Measurements from ENCODE around the gene AGAP1.

Gene AGAP1

GRCh38 chr2:235511187-235511661, 17.4 kb downstream of the AGAP1 start:
- peak; percentile 96 to 97 for DNase-seq

GRCh38 chr2:235511751-235512698, 18.2 kb downstream of the AGAP1 start:
- no peak for DNase-seq

DNA sequence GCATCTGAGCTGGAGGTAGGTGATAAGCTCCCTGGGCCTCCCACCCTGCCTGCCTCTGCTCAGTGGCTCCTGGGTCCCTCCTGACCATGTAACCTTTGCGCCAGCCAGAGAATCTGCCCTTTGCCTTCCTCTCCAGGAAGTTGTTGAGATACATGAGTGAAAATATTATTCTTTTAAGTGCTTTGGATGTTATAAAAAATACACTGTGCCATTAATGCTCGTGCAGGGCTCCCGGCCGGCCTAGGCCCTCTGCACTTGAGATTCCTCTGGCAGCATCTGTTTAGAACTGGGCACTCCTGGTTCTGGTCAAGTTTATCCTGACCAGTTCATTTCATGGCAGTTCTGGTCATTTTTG, 18.8 kb downstream of the AGAP1 start:
- DNase-seq = no peak

- no peak for DNase-seq
Observed at GRCh38 chr2:235513984-235514626, 20.3 kb downstream of the AGAP1 start.

- peak in 1 of 2 experiments; percentile 22 for DNase-seq
Observed at GRCh38 chr2:235514627-235515363, 21.0 kb downstream of the AGAP1 start.

DNA sequence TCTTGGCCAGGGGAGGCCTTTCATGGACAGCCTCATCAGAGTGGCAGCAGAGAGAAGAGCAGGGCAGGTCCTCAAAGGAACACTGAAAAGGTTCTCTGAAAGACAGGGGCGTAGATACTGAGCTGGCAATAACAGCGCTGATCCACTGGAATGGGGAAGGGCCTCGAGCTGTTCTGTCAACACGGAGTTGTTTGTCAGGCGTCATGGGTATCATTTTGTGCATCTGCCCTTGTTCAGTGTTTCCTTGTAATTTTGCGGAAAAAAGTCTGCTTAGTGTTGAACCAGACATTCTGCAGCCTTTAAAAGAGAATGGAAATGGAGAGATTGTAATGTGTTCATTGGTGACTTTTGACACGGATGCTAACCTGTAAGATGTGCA, 21.5 kb downstream of the AGAP1 start:
- DNase-seq = no peak

DNA sequence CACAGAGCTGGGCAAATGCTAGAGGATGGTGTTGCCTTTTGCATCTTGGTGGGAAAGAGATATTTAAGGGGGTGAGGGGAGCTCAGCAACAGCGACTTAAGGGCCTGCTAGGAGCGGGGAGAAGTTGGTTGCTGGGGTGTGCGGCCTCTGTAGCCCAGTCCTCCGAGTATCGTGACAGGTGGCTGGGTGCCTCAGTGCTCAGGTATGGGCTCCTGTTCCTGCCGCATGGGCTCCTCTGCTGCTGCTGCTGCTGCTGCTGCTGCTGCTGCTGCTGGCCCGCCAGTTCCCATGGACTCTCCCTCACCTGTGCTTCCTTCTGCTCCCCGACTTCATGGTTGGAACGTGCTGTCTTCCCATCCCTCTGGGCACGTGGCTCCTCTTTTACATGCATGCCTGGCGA, 22.0 kb downstream of the AGAP1 start:
- no peak for DNase-seq

GRCh38 chr2:235516257-235516656, 22.4 kb downstream of the AGAP1 start:
- no peak for DNase-seq

DNA sequence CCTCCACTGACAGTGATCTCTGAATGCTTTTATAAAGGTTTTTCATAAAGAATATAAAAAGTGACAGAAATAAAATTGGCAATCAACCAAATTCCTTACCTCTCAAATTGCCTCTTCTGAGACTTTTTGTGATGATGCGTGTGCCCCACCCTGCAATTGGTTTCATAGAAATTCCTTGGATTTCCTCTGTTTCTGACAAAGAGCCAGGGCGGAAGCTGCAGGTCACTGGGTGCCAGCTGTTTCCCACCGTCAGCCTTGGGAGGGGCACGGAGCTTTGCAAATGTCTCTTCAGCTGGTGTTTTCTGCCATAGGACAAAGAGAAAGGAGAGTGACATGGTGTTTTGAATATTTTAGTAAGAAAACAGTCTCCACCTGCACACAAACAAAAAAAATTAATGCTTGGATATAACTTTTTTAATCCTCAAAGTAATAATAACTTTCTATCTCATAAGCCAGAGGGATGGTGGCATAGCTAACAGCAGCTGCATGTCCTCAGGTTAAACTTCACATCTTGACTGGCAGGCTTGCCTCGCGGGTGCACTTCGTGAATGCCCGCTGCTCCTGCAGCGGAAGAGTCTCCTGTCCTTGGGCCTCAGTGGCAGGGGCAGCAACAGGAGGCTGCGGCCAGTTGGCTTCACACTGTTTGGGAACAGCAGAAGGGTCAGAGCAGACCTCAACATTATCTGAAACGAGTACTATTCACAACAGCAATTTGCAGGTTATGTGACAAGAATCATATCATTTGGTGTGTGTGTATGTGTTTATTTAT, 24.7 kb downstream of the AGAP1 start:
- DNase-seq = peak in 1 of 2 experiments; percentile 23

- no peak for DNase-seq
Observed at GRCh38 chr2:235520787-235521186, 26.9 kb downstream of the AGAP1 start.

DNA sequence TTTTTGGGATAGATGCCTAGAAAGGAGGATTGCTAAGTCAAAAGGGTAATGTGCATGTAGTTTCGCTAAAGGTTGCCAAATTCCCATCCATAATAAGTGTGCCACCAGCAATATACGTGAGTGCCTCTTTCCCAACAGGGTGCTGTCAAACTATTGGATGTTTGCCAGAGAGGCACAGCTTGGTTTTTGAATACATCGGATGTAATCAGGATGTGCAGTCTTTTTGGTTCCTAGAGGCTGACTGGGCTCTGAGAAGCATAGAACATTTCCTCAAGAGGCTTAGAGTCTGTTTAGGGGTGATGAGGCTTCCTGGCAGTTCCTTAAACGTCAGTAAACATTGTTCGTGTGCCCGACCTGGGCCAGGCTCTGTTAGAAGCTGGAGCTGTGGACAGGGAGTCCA, 28.0 kb downstream of the AGAP1 start:
- DNase-seq = peak in 1 of 2 experiments; percentile 17

DNA sequence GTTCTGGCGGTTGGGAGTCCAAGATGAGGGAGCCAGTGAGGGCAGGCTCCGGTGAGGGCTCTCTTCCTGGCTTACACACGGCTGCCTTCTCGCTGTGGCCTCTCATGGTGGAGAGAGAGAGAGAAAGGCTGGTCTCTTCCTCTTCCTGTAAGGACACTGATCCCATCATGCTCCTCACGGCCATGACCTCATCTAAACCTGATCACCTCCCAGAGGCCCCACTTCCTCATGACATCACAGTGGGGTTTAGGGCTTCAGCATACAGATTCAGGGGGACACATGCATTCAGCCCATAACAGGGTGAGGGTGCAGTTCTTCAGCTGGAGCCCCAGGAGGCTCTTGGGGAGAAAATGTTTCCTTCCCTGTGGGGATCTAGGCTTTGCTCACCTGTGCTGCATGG, 29.2 kb downstream of the AGAP1 start:
- no peak for DNase-seq

- no peak for DNase-seq
Observed at GRCh38 chr2:235523486-235524150, 29.8 kb downstream of the AGAP1 start.

GRCh38 chr2:235526166-235526565, 32.3 kb downstream of the AGAP1 start:
- no peak for DNase-seq

- DNase-seq = no peak
Observed at GRCh38 chr2:235527806-235528469, 34.1 kb downstream of the AGAP1 start.

GRCh38 chr2:235529621-235530020, 35.8 kb downstream of the AGAP1 start:
- DNase-seq = no peak

DNA sequence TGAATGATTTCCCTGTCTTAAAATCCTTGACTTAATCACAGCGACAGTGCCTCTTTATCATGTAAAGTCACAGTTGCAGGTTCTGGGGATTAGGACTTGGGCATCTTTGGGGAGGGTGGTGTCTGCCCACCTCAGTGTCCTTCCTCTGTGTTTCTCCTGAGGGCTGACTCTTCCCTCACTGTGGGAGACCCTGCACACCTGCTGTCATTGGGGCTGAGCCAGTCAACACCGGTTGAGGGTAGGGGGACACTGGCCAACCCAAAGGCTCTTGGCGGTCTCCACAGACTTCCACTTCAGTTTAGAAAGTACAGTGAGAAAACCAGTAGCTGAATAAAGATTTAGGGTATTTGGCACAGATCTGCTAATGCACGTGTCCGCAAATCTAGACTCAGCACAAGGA, 36.9 kb downstream of the AGAP1 start:
- DNase-seq = no peak

DNA sequence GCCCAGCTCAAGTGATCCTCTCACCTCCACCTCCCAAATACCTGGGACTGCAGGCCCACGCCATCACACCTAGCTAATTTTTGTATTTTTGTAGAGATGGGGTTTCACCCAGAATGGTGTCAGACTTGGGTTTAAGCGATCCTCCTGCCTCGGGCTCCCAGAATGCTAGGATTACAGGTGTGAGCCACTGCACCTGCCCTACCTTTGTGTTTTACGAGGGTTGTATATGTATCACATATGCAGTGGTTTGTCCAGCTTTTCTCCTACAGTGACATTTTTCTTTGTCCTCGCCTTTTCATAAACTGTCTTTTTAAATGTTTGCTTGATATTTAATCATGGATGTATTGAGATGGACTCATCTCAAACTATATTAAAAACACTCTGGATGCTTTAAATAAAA, 38.5 kb downstream of the AGAP1 start:
- DNase-seq = peak; percentile 33 to 67

- peak in 1 of 2 experiments; percentile 33 for DNase-seq
Observed at GRCh38 chr2:235533198-235533597, 39.4 kb downstream of the AGAP1 start.

DNA sequence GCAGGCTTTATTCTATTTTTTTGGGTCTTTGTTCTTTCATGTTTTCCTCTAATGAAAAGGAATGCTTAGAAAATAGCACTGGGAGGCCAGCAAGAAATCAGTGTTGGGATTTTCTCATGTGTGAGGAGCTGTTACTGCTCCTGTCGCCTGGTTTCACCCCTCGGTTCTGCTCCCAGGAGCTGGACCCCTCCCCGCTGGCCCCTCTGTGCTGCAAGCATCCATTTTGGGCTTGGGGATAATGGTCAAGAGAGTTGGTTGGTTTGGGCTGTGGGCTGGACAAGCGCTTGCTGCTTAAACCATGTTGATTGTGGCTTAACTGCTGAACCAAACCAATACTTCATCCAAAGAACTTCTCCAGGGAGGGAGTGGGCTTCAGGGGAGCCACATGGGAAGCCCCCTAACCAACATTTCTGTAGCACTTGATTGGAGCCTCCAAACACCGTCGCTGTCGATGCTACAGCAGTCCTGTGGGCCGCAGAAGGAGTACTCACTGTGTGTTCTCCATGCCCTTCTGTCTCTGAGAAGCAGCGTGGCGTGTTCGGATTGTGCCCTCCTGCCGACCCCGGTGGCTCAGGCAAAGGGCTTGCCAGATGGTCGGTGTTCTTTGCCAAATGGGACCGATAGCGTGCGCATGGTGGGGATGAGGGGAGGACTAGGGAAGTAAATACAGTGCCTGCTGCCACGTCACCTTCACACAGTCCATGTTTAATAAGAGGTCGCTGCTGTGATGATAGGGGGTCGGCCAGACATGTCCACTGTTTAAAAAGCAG, 40.0 kb downstream of the AGAP1 start:
- peak; percentile 39 to 55 for DNase-seq
